ENCODE measurements around the gene ZNF668. TPM values are rescaled to one million over a fixed set of nuclear protein-coding genes. Genes with fewer than 3 reads are reported as not detected.

ZNF668 gene
- polyA plus RNA-seq, 1 of the 3 experiments (the other 2 are of a cell fraction) = 13.6 TPM

- Histone ChIP-seq H3K9me2 (no peaks in the 10 kb centered on the region), H3K27me3 (ENCODE audit: insufficient read depth) (no peaks in the 10 kb centered on the region), H3K4me3 (ENCODE audit: low read depth in 2 of 2, low read length in 1 of 2) (peak overlapping the region in 1 of 2 experiments; percentile 94; a peak in 2 of 4 replicates), H3F3A (replicated peaks; ENCODE audit: insufficient read depth) (no peaks in the 10 kb centered on the region), H3K79me2 (ENCODE audit: insufficient read depth) (peaks cover 23% of the 10 kb centered on the region), H3K36me3 (replicated peaks in 1 of 2; ENCODE audit: control insufficient read depth in 1 of 2, insufficient read depth in 2 of 2, low read length in 1 of 2) (peaks cover 19 to 31% of the 10 kb centered on the region in 2 experiments), H2AFZ (ENCODE audit: low read depth) (peak overlapping the region; percentile 90), H3K9ac (peak overlapping the region; percentile 97; the same call in 1 of the 2 replicates), H4K20me1 (ENCODE audit: insufficient read depth) (no peaks in the 10 kb centered on the region), H3K4me1 (ENCODE audit: control insufficient read depth in 1 of 2, insufficient read depth in 2 of 2, low read depth in 1 of 2, low read length in 1 of 2) (peaks cover 8 to 25% of the 10 kb centered on the region in 2 experiments; a peak in 2 of 4 replicates), H3K9me3 (no peaks in the 10 kb centered on the region), H3K27ac (ENCODE audit: low read depth in 2 of 2, low read length in 1 of 2) (peak overlapping the region; percentile 57 to 86; a peak in 3 of 4 replicates), H3K4me2 (peak overlapping the region; percentile 94)
- WGBS (ENCODE audit: low lambda C conversion rate) = 93% methylated on average over 6 of the region's 6 CpGs
- POLR2A ChIA-PET = interaction anchor here (0.6 to 3.2 kb wide), 2 partner anchors 10 to 14 kb away, joined by 3 to 12 read pairs; partner anchors contain the start of gene KAT8
- no peak for DNase-seq
- TF ChIP-seq USF2 (IDR thresholded peaks at IDR 0.05; ENCODE audit: borderline replicate concordance, low read depth, low read length) = no peak
- TF ChIP-seq NRF1 (IDR thresholded peaks at IDR 0.05; ENCODE audit: low read depth, low read length) = no peak
- TF ChIP-seq SMC3 (IDR thresholded peaks at IDR 0.05; ENCODE audit: low read depth, low read length) = no peak
- no peak for TF ChIP-seq NFIC (IDR thresholded peaks at IDR 0.05; ENCODE audit: borderline replicate concordance)
- no peak for TF ChIP-seq YY1 (IDR thresholded peaks at IDR 0.05; ENCODE audit: low read depth)
- TF ChIP-seq CTCF (IDR thresholded peaks at IDR 0.05) = no peak
- TF ChIP-seq TCF12 (IDR thresholded peaks at IDR 0.05) = no peak
- no peak for TF ChIP-seq RFX5 (IDR thresholded peaks at IDR 0.05; ENCODE audit: low read length)
- TF ChIP-seq ELF1 (IDR thresholded peaks at IDR 0.05) = no peak
- no peak for TF ChIP-seq CHD2 (IDR thresholded peaks at IDR 0.05; ENCODE audit: low read length, partially characterized antibody)
- TF ChIP-seq RCOR1 (IDR thresholded peaks at IDR 0.05; ENCODE audit: low read length) = no peak
- no peak for TF ChIP-seq TAF1 (IDR thresholded peaks at IDR 0.05; ENCODE audit: borderline replicate concordance, low read depth, low read length)
- TF ChIP-seq USF1 (IDR thresholded peaks at IDR 0.05; ENCODE audit: borderline replicate concordance, low read depth) = no peak
- TF ChIP-seq MAX (IDR thresholded peaks at IDR 0.05; ENCODE audit: low read depth) = no peak
- no peak for TF ChIP-seq PBX3 (IDR thresholded peaks at IDR 0.05)
- CTCF ChIA-PET = no interaction called here
Measured at GRCh38 chr16:31107465-31107867, 33.4 kb upstream of the ZNF668 start.

Data from SK-N-SH (cell line).